SU-DHL-6 (cell line): Measurements from ENCODE around the gene LDLRAD3.

Experiments used
- CTCF ChIP-seq: fragments of 200-600 bp; sonication (generic); IDR thresholded peaks from one replicate; pipeline ENCODE4 v1.5.1; 2017; ENCODE audit warnings: antibody characterized with exemption, mild to moderate bottlenecking, low read length, moderate library complexity; ENCODE audit not compliant: insufficient read depth, poor library complexity, severe bottlenecking
- EZH2phosphoT487 ChIP-seq: fragments of 200-600 bp; sonication (generic), shearing (Covaris generic); conservative IDR thresholded peaks from 2 replicates; pipeline ENCODE4 v1.6.1; 2018; ENCODE audit warnings: mild to moderate bottlenecking, antibody characterized with exemption, low read length, moderate library complexity, mixed read lengths

DNA sequence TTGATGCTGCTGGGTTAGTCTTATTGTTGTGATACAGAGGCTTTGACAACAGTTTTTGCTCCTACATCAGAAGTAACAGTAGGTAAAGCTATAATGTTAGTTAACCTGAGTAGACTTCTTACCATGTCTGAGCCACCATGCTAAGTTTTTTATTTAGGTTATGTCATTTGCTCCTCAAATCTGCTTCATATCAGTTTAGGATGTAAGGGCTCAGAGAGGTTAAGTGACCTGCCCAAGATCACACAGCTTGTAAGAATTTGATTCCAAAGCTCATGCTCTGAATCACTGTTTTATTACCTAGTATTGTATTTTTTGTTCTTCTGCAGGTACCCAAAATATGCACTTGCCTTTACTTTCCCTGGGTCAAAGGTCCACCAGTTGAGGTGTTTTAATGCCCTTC is 183.7 kb downstream of the LDLRAD3 start:
- TF ChIP-seq CTCF (no peak), EZH2phosphoT487 (no peak)
